Neuronal stem cell (in vitro differentiated cells): ENCODE measurements around the gene KLHL30.

ENCODE experiments used
- DNase-seq: peaks from one replicate; pipeline ENCODE4 v3.0.0-alpha.2; 2013; ENCODE audit warnings: low spot score
- H2AFZ ChIP-seq: one replicate; pipeline ENCODE4 v1.6.1; 2013; ENCODE audit warnings: mild to moderate bottlenecking, low read length, inconsistent platforms
- H2AK5ac ChIP-seq: 2 replicates; pipeline ENCODE4 v1.6.1; 2013; ENCODE audit warnings: low read depth, mild to moderate bottlenecking, inconsistent platforms, low read length, moderate library complexity, mixed read lengths
- H2BK120ac ChIP-seq: 2 replicates; pipeline ENCODE4 v1.6.1; 2013; ENCODE audit warnings: low read depth, mild to moderate bottlenecking, inconsistent platforms, low read length, moderate library complexity, mixed read lengths
- H2BK12ac ChIP-seq: one replicate; pipeline ENCODE4 v1.6.1; 2013; ENCODE audit warnings: low read length, inconsistent platforms
- H2BK15ac ChIP-seq: 2 replicates; pipeline ENCODE4 v1.6.1; 2013; ENCODE audit warnings: mild to moderate bottlenecking, low read length, inconsistent platforms, mixed read lengths
- H2BK5ac ChIP-seq: one replicate; pipeline ENCODE4 v1.6.1; 2013; ENCODE audit warnings: inconsistent platforms, mild to moderate bottlenecking, low read length, moderate library complexity
- H3K14ac ChIP-seq: one replicate; pipeline ENCODE4 v1.6.1; 2013; ENCODE audit warnings: low read length, inconsistent platforms
- H3K18ac ChIP-seq: 2 replicates; pipeline ENCODE4 v1.6.1; 2013; ENCODE audit warnings: low read length, inconsistent platforms
- H3K23ac ChIP-seq: 2 replicates; pipeline ENCODE4 v1.6.1; 2013; ENCODE audit warnings: low read depth, mild to moderate bottlenecking, mixed read lengths, low read length, inconsistent platforms; ENCODE audit not compliant: poor library complexity
- H3K27ac ChIP-seq: replicated peaks from 3 replicates; pipeline ENCODE4 v1.5.1; 2013; ENCODE audit warnings: low read length, inconsistent platforms
- H3K27me3 ChIP-seq, 3 experiments: 2 replicates each; pipeline ENCODE4 v1.6.1; 2013; ENCODE audit warnings: low read length in 3 of 3, mild to moderate bottlenecking in 2 of 3, inconsistent platforms in 1 of 3, low read depth in 1 of 3, mixed read lengths in 1 of 3, moderate library complexity in 1 of 3; ENCODE audit not compliant: control insufficient read depth in 3 of 3, insufficient read depth in 3 of 3
- H3K36me3 ChIP-seq, 2 donors: replicated peaks in 1 of 2; 2 replicates each; pipeline ENCODE4 v1.6.1; 2013; ENCODE audit warnings: low read length in 2 of 2; ENCODE audit not compliant: control insufficient read depth in 2 of 2, insufficient read depth in 2 of 2
- H3K4ac ChIP-seq: 2 replicates; pipeline ENCODE4 v1.6.1; 2013; ENCODE audit warnings: inconsistent platforms, mild to moderate bottlenecking, low read length, moderate library complexity
- H3K4me1 ChIP-seq, 2 donors: 1 replicate in 1 of 2; 2 replicates in 1 of 2; pipeline ENCODE4 v1.6.1; 2013; ENCODE audit warnings: low read length in 2 of 2, low read depth in 1 of 2; ENCODE audit not compliant: control insufficient read depth in 2 of 2, insufficient read depth in 1 of 2
- H3K4me2 ChIP-seq: one replicate; pipeline ENCODE4 v1.6.1; 2013; ENCODE audit warnings: mild to moderate bottlenecking, low read length, inconsistent platforms; ENCODE audit not compliant: insufficient read depth, poor library complexity, severe bottlenecking
- H3K4me3 ChIP-seq, 2 donors: 2 replicates each; pipeline ENCODE4 v1.5.1; 2013; ENCODE audit warnings: low read length in 2 of 2, mild to moderate bottlenecking in 2 of 2, inconsistent platforms in 1 of 2, moderate library complexity in 1 of 2
- H3K79me1 ChIP-seq: one replicate; pipeline ENCODE4 v1.6.1; 2013; ENCODE audit warnings: low read depth, mild to moderate bottlenecking, inconsistent platforms, low read length, moderate library complexity
- H3K9ac ChIP-seq: one replicate; pipeline ENCODE4 v1.6.1; 2013; ENCODE audit warnings: mild to moderate bottlenecking, low read depth, low read length, inconsistent platforms; ENCODE audit not compliant: poor library complexity
- H3K9me3 ChIP-seq, 2 donors: replicated peaks in 1 of 2; 2 replicates each; pipeline versions ENCODE3 to v1.6.1; 2013; ENCODE audit warnings: low read length in 2 of 2, mild to moderate bottlenecking in 2 of 2, inconsistent platforms in 1 of 2, low read depth in 1 of 2, mixed read lengths in 1 of 2, moderate library complexity in 1 of 2; ENCODE audit not compliant: control insufficient read depth in 2 of 2, insufficient read depth in 1 of 2
- H4K8ac ChIP-seq: one replicate; pipeline ENCODE4 v1.6.1; 2013; ENCODE audit warnings: low read depth, mild to moderate bottlenecking, inconsistent platforms, low read length, moderate library complexity
- H4K91ac ChIP-seq: one replicate; pipeline ENCODE4 v1.6.1; 2013; ENCODE audit warnings: low read length, low read depth, mild to moderate bottlenecking, inconsistent platforms; ENCODE audit not compliant: poor library complexity
- WGBS, 2 donors: extraction: QIAGEN DNeasy Blood & Tissue Kit; methylation state at CpG; one replicate each; pipeline ENCODE4 v1.1.7; 2013; ENCODE audit warnings: missing lambda C conversion rate in 2 of 2, mixed read lengths in 1 of 2; ENCODE audit not compliant: insufficient read length in 2 of 2, insufficient replicate concordance in 1 of 2; ENCODE audit errors: extremely low coverage in 2 of 2; 5-methylcytosine and 5-hydroxymethylcytosine counted together

The KLHL30 gene

GRCh38 chr2:238160206-238161129 is 22.0 kb downstream of the KLHL30 start:
- no CpG with 5 or more reads among the region's 23 CpGs for WGBS, 2 donors
- H2AFZ ChIP-seq, result peak overlapping the region; percentile 45
- H3K23ac ChIP-seq, result peak overlapping the region; percentile 65
- H3K4me3 ChIP-seq, result no peak overlapping the region
- peak overlapping the region; percentile 68 for H2AK5ac ChIP-seq
- H2BK15ac ChIP-seq, result no peak overlapping the region
- peaks cover 3% of the 10 kb centered on the region for H3K79me1 ChIP-seq
- H3K9ac ChIP-seq, result no peak overlapping the region
- no peak overlapping the region for H3K18ac ChIP-seq
- DNase-seq, result no peak
- H2BK5ac ChIP-seq, result no peak overlapping the region
- no peak overlapping the region for H2BK12ac ChIP-seq
- no peak overlapping the region for H3K14ac ChIP-seq
- no peak overlapping the region for H3K4me2 ChIP-seq
- no peaks in the 10 kb centered on the region for H3K9me3 ChIP-seq
- no peaks in the 10 kb centered on the region for H3K36me3 ChIP-seq
- H2BK120ac ChIP-seq, result no peak overlapping the region
- H3K4ac ChIP-seq, result no peak overlapping the region
- H3K4me1 ChIP-seq, result peaks cover 3 to 9% of the 10 kb centered on the region in 2 donors
- peaks cover 18 to 71% (median 23%) of the 10 kb centered on the region in 3 experiments for H3K27me3 ChIP-seq
- no peak overlapping the region for H3K27ac ChIP-seq
- H4K8ac ChIP-seq, result no peak overlapping the region
- no peak overlapping the region for H4K91ac ChIP-seq

DNA sequence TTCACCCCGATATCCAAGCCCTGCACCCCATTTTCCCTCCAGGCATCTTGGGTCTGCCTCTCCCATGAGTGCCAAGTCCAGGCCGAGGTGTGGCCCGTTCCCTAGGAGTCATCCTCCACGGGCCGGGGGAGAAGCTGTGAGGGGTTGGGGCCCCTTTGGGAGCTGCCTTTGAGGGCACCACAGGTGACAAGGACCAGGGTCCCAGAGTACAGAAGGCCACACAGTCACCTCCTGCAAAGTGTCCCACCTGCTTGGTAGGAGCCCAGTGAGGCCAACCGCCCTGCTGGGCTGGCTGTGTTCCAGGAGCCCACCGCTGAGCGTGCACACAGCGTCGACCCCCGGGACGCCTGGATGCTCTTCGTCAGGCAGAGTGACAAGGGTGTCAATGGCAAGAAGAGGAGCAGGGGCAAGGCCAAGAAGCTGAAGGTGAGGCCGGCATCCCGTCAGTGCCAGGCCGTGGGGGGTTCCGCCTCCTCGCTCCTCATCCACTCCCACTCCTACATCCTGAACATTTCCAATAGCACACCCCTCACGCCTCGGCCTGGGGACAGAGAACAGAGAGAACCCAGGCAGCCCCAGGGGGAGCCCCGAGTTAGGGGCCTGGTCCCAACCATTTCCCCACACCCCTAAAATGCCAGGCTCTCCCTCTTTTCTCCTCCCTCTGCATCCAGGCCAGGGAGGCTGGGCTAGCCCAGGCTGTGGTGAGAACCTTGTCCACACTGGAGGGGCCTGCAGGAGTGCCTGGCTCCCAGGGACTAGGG is 23.0 kb downstream of the KLHL30 start:
- Histone ChIP-seq H3K9ac (no peak overlapping the region), H3K79me1 (peaks cover 3% of the 10 kb centered on the region), H2BK5ac (no peak overlapping the region), H3K36me3 (no peaks in the 10 kb centered on the region), H3K4me1 (peaks cover 2 to 4% of the 10 kb centered on the region in 2 donors), H2BK120ac (no peak overlapping the region), H2BK15ac (no peak overlapping the region), H3K27me3 (peaks cover 18 to 71% (median 23%) of the 10 kb centered on the region in 3 experiments), H3K23ac (no peak overlapping the region), H4K8ac (peak overlapping the region; percentile 65), H4K91ac (no peak overlapping the region), H3K14ac (no peak overlapping the region), H3K4me3 (no peak overlapping the region), H3K9me3 (no peaks in the 10 kb centered on the region), H3K4me2 (no peak overlapping the region), H2AFZ (no peak overlapping the region), H2BK12ac (peak overlapping the region; percentile 58), H3K4ac (no peak overlapping the region), H2AK5ac (peak overlapping the region; percentile 28), H3K27ac (no peak overlapping the region), H3K18ac (no peak overlapping the region)
- DNase-seq, result no peak
- WGBS, 2 donors, result no CpG with 5 or more reads among the region's 21 CpGs

GRCh38 chr2:238162251-238162845 is 23.9 kb downstream of the KLHL30 start:
- H3K36me3 ChIP-seq, result peaks cover 0 to 5% of the 10 kb centered on the region in 2 donors
- no peak overlapping the region for H3K9ac ChIP-seq
- H2AK5ac ChIP-seq, result peak overlapping the region; percentile 84
- peaks cover 3% of the 10 kb centered on the region for H3K79me1 ChIP-seq
- no peaks in the 10 kb centered on the region for H3K9me3 ChIP-seq
- no peak overlapping the region for H2BK120ac ChIP-seq
- H3K18ac ChIP-seq, result no peak overlapping the region
- peak overlapping the region; percentile 83 for H3K14ac ChIP-seq
- no peak overlapping the region for H3K4ac ChIP-seq
- no peak overlapping the region for H4K91ac ChIP-seq
- H3K23ac ChIP-seq, result peak overlapping the region; percentile 20
- peaks cover 18 to 71% (median 23%) of the 10 kb centered on the region in 3 experiments for H3K27me3 ChIP-seq
- WGBS, 2 donors, result no CpG with 5 or more reads among the region's 14 CpGs
- no peak overlapping the region for H2BK5ac ChIP-seq
- H2BK15ac ChIP-seq, result no peak overlapping the region
- no peak overlapping the region for H4K8ac ChIP-seq
- no peak for DNase-seq
- H2AFZ ChIP-seq, result no peak overlapping the region
- no peak overlapping the region for H3K4me3 ChIP-seq
- H2BK12ac ChIP-seq, result no peak overlapping the region
- no peak overlapping the region for H3K4me2 ChIP-seq
- no peak overlapping the region for H3K27ac ChIP-seq
- peaks cover 2 to 4% of the 10 kb centered on the region in 2 donors for H3K4me1 ChIP-seq
